GM12878 (cell line): ENCODE measurements around the gene HHAT. TPM values are rescaled to one million over a fixed set of nuclear protein-coding genes. Genes with fewer than 3 reads are reported as not detected.

Source experiments
- ATAC-seq: fragments of 200-7000 bp; cut with Tn5 transposase; 3 replicates; pipeline ENCODE4 v1.9.1; 2020; ENCODE audit warnings: mild to moderate bottlenecking, moderate library complexity
- BruUV-seq: library from RNA; stranded (reverse); fragments of 400-500 nt; replicated peaks from 2 replicates; lab custom pipeline; 2021; lab: Mats Ljungman, UMichigan
- CTCF ChIA-PET: fragments of 300-600 bp; sonication (Branson Sonifier 250); formaldehyde crosslinking; extraction: SDS; loops from one replicate; lab custom pipeline; 2021; ENCODE audit warnings: inconsistent platforms; lab: Yijun Ruan, JAX
- POLR2A ChIA-PET: fragments of 350-600 bp; formaldehyde crosslinking; extraction: SDS; loops from one replicate; lab custom pipeline; 2021; ENCODE audit warnings: inconsistent platforms; lab: Charles Lee
- RAD21 ChIA-PET: fragments of 300-600 bp; sonication (Branson Sonifier 250); formaldehyde crosslinking; loops from one replicate; lab custom pipeline; 2023; ENCODE audit warnings: antibody characterized with exemption; ENCODE audit not compliant: unreplicated experiment; lab: Charles Lee
- SMC1A ChIA-PET: fragments of 300-600 bp; sonication (Branson Sonifier 250); formaldehyde crosslinking; loops from one replicate; lab custom pipeline; 2023; ENCODE audit not compliant: unreplicated experiment, uncharacterized antibody; lab: Charles Lee
- DNase-seq: peaks from one replicate; pipeline ENCODE4 v3.0.0-alpha.2; 2011; ENCODE audit warnings: low read depth, low spot score
- FAIRE-seq: peaks from 3 replicates; lab custom pipeline; 2011; peaks lifted over from hg19 to GRCh38; lab: Jason Lieb, UNC
- H2AFZ ChIP-seq: 2 replicates; pipeline ENCODE4 v1.6.0; 2011; ENCODE audit warnings: low read depth, low read length, control low read depth; ENCODE audit not compliant: control insufficient read depth
- H3K27ac ChIP-seq: 2 replicates; pipeline ENCODE4 v1.5.1; 2011; ENCODE audit warnings: control low read depth; ENCODE audit not compliant: control insufficient read depth, insufficient read depth
- H3K27me3 ChIP-seq, 2 experiments: replicated peaks in 1 of 2; 2 replicates each; pipeline versions ENCODE4 v1.6.0 to v1.6.1; 2011; ENCODE audit warnings: low read length in 1 of 2; ENCODE audit not compliant: control insufficient read depth in 2 of 2, insufficient read depth in 2 of 2
- H3K36me3 ChIP-seq, 2 experiments: 2 replicates each; pipeline ENCODE4 v1.5.1; 2011; ENCODE audit warnings: low read length in 1 of 2; ENCODE audit not compliant: control insufficient read depth in 2 of 2, insufficient read depth in 2 of 2
- H3K4me1 ChIP-seq: 2 replicates; pipeline ENCODE4 v1.6.1; 2011; ENCODE audit warnings: mild to moderate bottlenecking, low read length, moderate library complexity, mixed read lengths; ENCODE audit not compliant: control insufficient read depth, insufficient read depth
- H3K4me2 ChIP-seq: 2 replicates; pipeline ENCODE4 v1.6.0; 2011; ENCODE audit warnings: control low read depth; ENCODE audit not compliant: control insufficient read depth, insufficient read depth
- H3K4me3 ChIP-seq: fragments of 200-600 bp; sonication (generic); 2 replicates; pipeline ENCODE4 v1.5.1; 2016
- H3K79me2 ChIP-seq: 2 replicates; pipeline ENCODE4 v1.6.0; 2011; ENCODE audit warnings: low read length; ENCODE audit not compliant: control insufficient read depth, insufficient read depth
- H3K9ac ChIP-seq: 2 replicates; pipeline ENCODE4 v1.8.0; 2011; ENCODE audit warnings: low read length, control low read depth, mixed read lengths; ENCODE audit not compliant: control insufficient read depth, insufficient read depth
- H3K9me3 ChIP-seq: replicated peaks from 3 replicates; pipeline ENCODE4 v1.5.1; 2011; ENCODE audit warnings: mild to moderate bottlenecking, low read length; ENCODE audit not compliant: control insufficient read depth, insufficient read depth
- H4K20me1 ChIP-seq: 2 replicates; pipeline ENCODE4 v1.6.0; 2011; ENCODE audit not compliant: control insufficient read depth, insufficient read depth
- FOXM1 ChIP-seq: IDR thresholded peaks from 2 replicates; pipeline ENCODE4 v1.6.1; 2012; ENCODE audit warnings: low read depth, mild to moderate bottlenecking, inconsistent platforms, low read length, moderate library complexity
- JUND ChIP-seq: IDR thresholded peaks from 2 replicates; pipeline ENCODE4 v1.6.1; 2012; ENCODE audit warnings: low read depth, mild to moderate bottlenecking, low read length, improper control_type of control experiment, moderate library complexity
- MEF2B ChIP-seq: fragments of 450-650 bp; IDR thresholded peaks from 2 replicates; pipeline ENCODE4 v1.6.1; 2018; ENCODE audit warnings: mild to moderate bottlenecking, moderate library complexity; ENCODE audit not compliant: partially characterized antibody, poor library complexity, severe bottlenecking
- NFIC ChIP-seq: IDR thresholded peaks from 2 replicates; pipeline ENCODE4 v1.6.1; 2012; ENCODE audit warnings: low read depth, mild to moderate bottlenecking, inconsistent platforms, low read length, moderate library complexity
- NFXL1 ChIP-seq: fragments of 450-650 bp; IDR thresholded peaks from 2 replicates; pipeline ENCODE4 v1.6.1; 2017; ENCODE audit warnings: antibody characterized with exemption, mild to moderate bottlenecking, borderline replicate concordance
- NR2C1 ChIP-seq: fragments of 450-650 bp; IDR thresholded peaks from 2 replicates; pipeline ENCODE4 v1.6.1; 2017; ENCODE audit warnings: antibody characterized with exemption, mild to moderate bottlenecking, moderate library complexity
- NRF1 ChIP-seq: conservative IDR thresholded peaks from 2 replicates; pipeline ENCODE4 v1.6.1; 2011; ENCODE audit warnings: mild to moderate bottlenecking, low read depth, low read length, improper control_type of control experiment
- RBBP5 ChIP-seq: fragments of 200-600 bp; sonication (generic); conservative IDR thresholded peaks from 2 replicates; pipeline ENCODE4 v1.6.1; 2016
- SPI1 ChIP-seq: IDR thresholded peaks from 2 replicates; pipeline ENCODE4 v1.6.1; 2011; ENCODE audit warnings: low read depth, mild to moderate bottlenecking, low read length, moderate library complexity, borderline replicate concordance; ENCODE audit not compliant: insufficient read depth
- TBL1XR1 ChIP-seq: IDR thresholded peaks from 2 replicates; pipeline ENCODE4 v1.6.1; 2012; ENCODE audit warnings: low read depth, low read length, improper control_type of control experiment
- YY1 ChIP-seq: IDR thresholded peaks from 2 replicates; pipeline ENCODE4 v1.6.1; 2011; ENCODE audit warnings: low read depth, mild to moderate bottlenecking, low read length
- WGBS: methylation state at CpG from one replicate; pipeline ENCODE4 v1.1.6; 2016; ENCODE audit warnings: low lambda C conversion rate; ENCODE audit not compliant: insufficient replicate concordance, insufficient coverage; ENCODE audit errors: missing lambda C conversion rate; 5-methylcytosine and 5-hydroxymethylcytosine counted together
- in situ Hi-C: fragments of 300-500 bp; cut with MboI; formaldehyde crosslinking; loops from 9 replicates; pipeline ENCODE4 v1.14.3; 2018; ENCODE audit warnings: mixed read lengths
- intact Hi-C: fragments of 100-400 bp; cut with micrococcal nuclease; formaldehyde crosslinking; loops from one replicate; pipeline ENCODE4 v1.14.2; 2022; ENCODE audit not compliant: unreplicated experiment
- polyA plus RNA-seq, 11 experiments: library from polyadenylated mRNA; depleted of rRNA in 4 of 11; unstranded in 6 of 11; stranded (reverse) in 5 of 11; fragments of >200 nt; fragmentation: Nextera tagmentation in 4 of 11; fragmentation: Illumina TruSeq in 1 of 11; extraction: Ambion mirVana in 4 of 11; extraction: Trizol in 1 of 11; gene quantifications; 1 replicate in 1 of 11; 2 replicates in 10 of 11; pipeline versions ENCODE4 v1.2.1 to v1.2.3, GENCODE V29; 2011 to 2016; ENCODE audit warnings: inconsistent platforms in 2 of 11, missing spikeins in 2 of 11, low read depth in 1 of 11
- total RNA-seq, 4 experiments: library from RNA; depleted of rRNA in 3 of 4; stranded (reverse); fragments of >200 nt in 3 of 4; fragmentation: Illumina TruSeq in 1 of 4; extraction: Trizol in 1 of 4; gene quantifications; 2 replicates each; pipeline versions ENCODE4 v1.2.1 to v1.2.3, GENCODE V29; 2013 to 2021
- TF ChIP-seq, protein P1 (sequence below): fragments of 450-650 bp; IDR thresholded peaks from 2 replicates; pipeline ENCODE4 v1.6.1; 2018; ENCODE audit warnings: mild to moderate bottlenecking, low read depth, moderate library complexity; ENCODE audit not compliant: partially characterized antibody
- TF ChIP-seq, protein P2 (sequence below): IDR thresholded peaks from 2 replicates; pipeline ENCODE4 v1.6.1; 2011; ENCODE audit warnings: low read depth, mild to moderate bottlenecking, low read length, moderate library complexity, borderline replicate concordance; ENCODE audit errors: extremely low read depth
- TF ChIP-seq, protein P3 (sequence below): fragments of 450-650 bp; IDR thresholded peaks from 2 replicates; pipeline ENCODE4 v1.6.1; 2017; ENCODE audit warnings: low read depth, mild to moderate bottlenecking, moderate library complexity
- TF ChIP-seq, protein P4 (sequence below): IDR thresholded peaks from 2 replicates; pipeline ENCODE4 v1.6.1; 2011; ENCODE audit warnings: borderline replicate concordance, low read depth, mild to moderate bottlenecking, moderate library complexity, mixed read lengths, low read length; ENCODE audit not compliant: insufficient read depth; ENCODE audit errors: extremely low read length

HHAT gene
- total and polyA plus RNA-seq, 10 of the 15 experiments (the other 5 are each of a cell fraction or from before 2014, with no cell fraction given), result 1.2 to 37.6 (median 2.6) TPM

DNA sequence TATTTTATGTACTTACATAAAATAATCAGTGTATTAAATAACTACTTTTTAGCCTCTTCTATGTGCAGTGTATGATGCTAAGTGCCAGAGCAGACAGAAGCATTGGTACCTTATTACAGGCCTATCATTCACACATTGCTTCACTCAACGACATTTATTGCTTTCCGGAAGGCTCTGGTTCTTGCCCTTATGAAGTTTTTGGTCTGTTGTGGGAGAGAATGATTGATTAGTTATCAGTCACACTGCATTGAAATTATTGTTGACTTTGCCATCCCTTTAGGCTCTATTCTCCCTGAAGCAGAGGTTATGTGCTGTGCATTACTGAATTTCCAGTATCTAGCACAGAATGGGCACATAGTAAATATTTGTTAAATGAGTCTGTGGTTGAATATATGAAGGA is 178.0 kb downstream of the HHAT start:
- SMC1A ChIA-PET, result interaction anchor here (0.9 kb wide), 1 partner anchor 58 kb away, joined by 3 read pairs; no protein-coding TSS in a partner anchor
- CTCF ChIA-PET, result interaction anchor here (1.1 kb wide), 1 partner anchor 15 kb away, joined by 4 read pairs; no protein-coding TSS in a partner anchor
- no peak for ATAC-seq
- no peak for DNase-seq
- Histone ChIP-seq H4K20me1 (no peaks in the 10 kb centered on the region), H3K9ac (no peak overlapping the region), H3K4me3 (no peak overlapping the region), H3K79me2 (no peaks in the 10 kb centered on the region), H3K4me1 (no peaks in the 10 kb centered on the region), H3K27ac (no peak overlapping the region), H3K36me3 (no peaks in the 10 kb centered on the region), H3K4me2 (no peak overlapping the region)
- FAIRE-seq, result no peak
- intact Hi-C loops, result no loop called here
- TF ChIP-seq, protein P1, sequence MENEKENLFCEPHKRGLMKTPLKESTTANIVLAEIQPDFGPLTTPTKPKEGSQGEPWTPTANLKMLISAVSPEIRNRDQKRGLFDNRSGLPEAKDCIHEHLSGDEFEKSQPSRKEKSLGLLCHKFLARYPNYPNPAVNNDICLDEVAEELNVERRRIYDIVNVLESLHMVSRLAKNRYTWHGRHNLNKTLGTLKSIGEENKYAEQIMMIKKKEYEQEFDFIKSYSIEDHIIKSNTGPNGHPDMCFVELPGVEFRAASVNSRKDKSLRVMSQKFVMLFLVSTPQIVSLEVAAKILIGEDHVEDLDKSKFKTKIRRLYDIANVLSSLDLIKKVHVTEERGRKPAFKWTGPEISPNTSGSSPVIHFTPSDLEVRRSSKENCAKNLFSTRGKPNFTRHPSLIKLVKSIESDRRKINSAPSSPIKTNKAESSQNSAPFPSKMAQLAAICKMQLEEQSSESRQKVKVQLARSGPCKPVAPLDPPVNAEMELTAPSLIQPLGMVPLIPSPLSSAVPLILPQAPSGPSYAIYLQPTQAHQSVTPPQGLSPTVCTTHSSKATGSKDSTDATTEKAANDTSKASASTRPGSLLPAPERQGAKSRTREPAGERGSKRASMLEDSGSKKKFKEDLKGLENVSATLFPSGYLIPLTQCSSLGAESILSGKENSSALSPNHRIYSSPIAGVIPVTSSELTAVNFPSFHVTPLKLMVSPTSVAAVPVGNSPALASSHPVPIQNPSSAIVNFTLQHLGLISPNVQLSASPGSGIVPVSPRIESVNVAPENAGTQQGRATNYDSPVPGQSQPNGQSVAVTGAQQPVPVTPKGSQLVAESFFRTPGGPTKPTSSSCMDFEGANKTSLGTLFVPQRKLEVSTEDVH, result no peak
- TF ChIP-seq YY1 (no peak), NFIC (no peak), SPI1 (no peak), FOXM1 (no peak), TBL1XR1 (no peak), RBBP5 (no peak), NFXL1 (no peak), MEF2B (no peak), NR2C1 (no peak), JUND (no peak), NRF1 (no peak)
- TF ChIP-seq, protein P2, sequence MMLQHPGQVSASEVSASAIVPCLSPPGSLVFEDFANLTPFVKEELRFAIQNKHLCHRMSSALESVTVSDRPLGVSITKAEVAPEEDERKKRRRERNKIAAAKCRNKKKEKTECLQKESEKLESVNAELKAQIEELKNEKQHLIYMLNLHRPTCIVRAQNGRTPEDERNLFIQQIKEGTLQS, result no peak
- TF ChIP-seq, protein P3, sequence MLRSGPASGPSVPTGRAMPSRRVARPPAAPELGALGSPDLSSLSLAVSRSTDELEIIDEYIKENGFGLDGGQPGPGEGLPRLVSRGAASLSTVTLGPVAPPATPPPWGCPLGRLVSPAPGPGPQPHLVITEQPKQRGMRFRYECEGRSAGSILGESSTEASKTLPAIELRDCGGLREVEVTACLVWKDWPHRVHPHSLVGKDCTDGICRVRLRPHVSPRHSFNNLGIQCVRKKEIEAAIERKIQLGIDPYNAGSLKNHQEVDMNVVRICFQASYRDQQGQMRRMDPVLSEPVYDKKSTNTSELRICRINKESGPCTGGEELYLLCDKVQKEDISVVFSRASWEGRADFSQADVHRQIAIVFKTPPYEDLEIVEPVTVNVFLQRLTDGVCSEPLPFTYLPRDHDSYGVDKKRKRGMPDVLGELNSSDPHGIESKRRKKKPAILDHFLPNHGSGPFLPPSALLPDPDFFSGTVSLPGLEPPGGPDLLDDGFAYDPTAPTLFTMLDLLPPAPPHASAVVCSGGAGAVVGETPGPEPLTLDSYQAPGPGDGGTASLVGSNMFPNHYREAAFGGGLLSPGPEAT, result no peak
- TF ChIP-seq, protein P4, sequence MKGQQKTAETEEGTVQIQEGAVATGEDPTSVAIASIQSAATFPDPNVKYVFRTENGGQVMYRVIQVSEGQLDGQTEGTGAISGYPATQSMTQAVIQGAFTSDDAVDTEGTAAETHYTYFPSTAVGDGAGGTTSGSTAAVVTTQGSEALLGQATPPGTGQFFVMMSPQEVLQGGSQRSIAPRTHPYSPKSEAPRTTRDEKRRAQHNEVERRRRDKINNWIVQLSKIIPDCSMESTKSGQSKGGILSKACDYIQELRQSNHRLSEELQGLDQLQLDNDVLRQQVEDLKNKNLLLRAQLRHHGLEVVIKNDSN, result no peak
- TF ChIP-seq, all 136 proteins: peak for 0
- Histone ChIP-seq H2AFZ (no peak overlapping the region), H3K9me3 (no peaks in the 10 kb centered on the region), H3K27me3 (no peaks in the 10 kb centered on the region)
- in situ Hi-C loops, result no loop called here
- BruUV-seq, result no TSS peak
- ChIA-PET RAD21 (no interaction called here), POLR2A (no interaction called here)
- 85% methylated on average over 2 of the region's 2 CpGs for WGBS
